ENCODE measurements around the gene STEAP1B. TPM values are rescaled to one million over a fixed set of nuclear protein-coding genes. Genes with fewer than 3 reads are reported as not detected.
"Not testable (repeated sequence)": the region's sequence is repeated elsewhere in the genome, so short reads cannot be mapped to it uniquely, and the experiment has no call there.

Gene STEAP1B
- total RNA-seq, 1 experiment from 2014 or later: 3.2 TPM

GRCh38 chr7:22433710-22434460 is 66.1 kb downstream of the STEAP1B start:
- no peaks in the 10 kb centered on the region for H3K9me3 Mint-ChIP-seq
- H3K4me3 Mint-ChIP-seq: 0 out of 5 replicates have a peak overlapping the region, but pooled peaks of 1 of the 2 experiments have one; percentile 2
- H2BK120ac ChIP-seq (ENCODE audit: low read depth, low read length, poor library complexity, severe bottlenecking): no peak overlapping the region
- no CpG with 5 or more reads among the region's 11 CpGs for whole genome bisulfite sequencing (ENCODE audit: extremely low coverage, insufficient read length, low lambda C conversion rate)
- peak overlapping the region; percentile 72 to 98 (median 97); a peak in 6 of 7 replicates for H3K27ac Mint-ChIP-seq
- H3K23me2 ChIP-seq (ENCODE audit: insufficient read length, low read depth, low read length, poor library complexity, severe bottlenecking): no peaks in the 10 kb centered on the region
- no peak overlapping the region for H3T11ph ChIP-seq (ENCODE audit: low read length)
- H3K9ac ChIP-seq (ENCODE audit: extremely low read depth, insufficient read length, low read length): no peak overlapping the region
- H2BK15ac ChIP-seq (ENCODE audit: low read depth, low read length): no peak overlapping the region
- H3K23ac ChIP-seq (ENCODE audit: insufficient read length, low read depth, low read length): no peak overlapping the region
- no peak overlapping the region for H3K4ac ChIP-seq (ENCODE audit: low read depth, low read length)
- H3K79me1 ChIP-seq (ENCODE audit: insufficient read depth, low read depth, low read length, poor library complexity, severe bottlenecking): no peaks in the 10 kb centered on the region
- no peaks in the 10 kb centered on the region for H4K20me1 ChIP-seq (ENCODE audit: control insufficient read depth, insufficient read depth, insufficient read length)
- no peak overlapping the region for H4K91ac ChIP-seq (ENCODE audit: insufficient read length, low read depth, low read length)
- no peak overlapping the region for H4K8ac ChIP-seq (replicated peaks; ENCODE audit: insufficient read length, low read depth, low read length)
- peak; percentile 85 for DNase-seq
- no peak overlapping the region for H4K5ac ChIP-seq (ENCODE audit: insufficient read length, low read depth, low read length)
- peaks cover 32 to 35% of the 10 kb centered on the region in 2 experiments for H3K4me1 Mint-ChIP-seq
- H3K27me3 ChIP-seq (ENCODE audit: insufficient read depth, low read length): no peaks in the 10 kb centered on the region
- peak overlapping the region; percentile 21 for H2AK5ac ChIP-seq (ENCODE audit: insufficient read length, low read length)
- H3K4me1 ChIP-seq (ENCODE audit: insufficient read depth, low read length): peaks cover 14% of the 10 kb centered on the region
- H3K36me3 Mint-ChIP-seq (ENCODE audit: insufficient read depth in 1 of 3, low read depth in 3 of 3): peaks cover 0 to 2% (median 0%) of the 10 kb centered on the region in 3 experiments; a peak in 4 of 7 replicates
- no peak overlapping the region for H3K14ac ChIP-seq (ENCODE audit: insufficient read depth, low read length)
- no peak overlapping the region for H3K56ac ChIP-seq (ENCODE audit: insufficient read length, low read depth, low read length)
- peak overlapping the region; percentile 13 for H3K18ac ChIP-seq (ENCODE audit: insufficient read length, low read depth, low read length)
- H2BK5ac ChIP-seq (ENCODE audit: insufficient read length, low read length): no peak overlapping the region
- no peaks in the 10 kb centered on the region for H3K79me2 ChIP-seq (ENCODE audit: insufficient read depth, low read length)
- H3K27ac ChIP-seq (ENCODE audit: insufficient read length, low read depth, low read length): peak overlapping the region; percentile 67
- no peak for TF ChIP-seq CTCF (conservative IDR thresholded peaks at IDR 0.05)
- no peaks in the 10 kb centered on the region for H3K9me3 ChIP-seq (ENCODE audit: control insufficient read depth, low read depth, low read length)
- H2BK20ac ChIP-seq (ENCODE audit: low read depth, low read length, poor library complexity, severe bottlenecking): no peak overlapping the region
- peak overlapping the region; percentile 11 for H2BK12ac ChIP-seq (ENCODE audit: insufficient read length, low read depth, low read length)
- no peaks in the 10 kb centered on the region for H3K27me3 Mint-ChIP-seq (ENCODE audit: low read depth)
- H2AFZ ChIP-seq (ENCODE audit: low read length): no peak overlapping the region
- H3K4me2 ChIP-seq (ENCODE audit: insufficient read depth, insufficient read length, low read length): no peak overlapping the region

- not testable (repeated sequence) for H4K8ac ChIP-seq (replicated peaks; ENCODE audit: insufficient read length, low read depth, low read length); DNase-seq; H4K91ac ChIP-seq (ENCODE audit: insufficient read length, low read depth, low read length); H2BK120ac ChIP-seq (ENCODE audit: low read depth, low read length, poor library complexity, severe bottlenecking); H4K5ac ChIP-seq (ENCODE audit: insufficient read length, low read depth, low read length); H3K27me3 Mint-ChIP-seq (ENCODE audit: low read depth); H3K79me2 ChIP-seq (ENCODE audit: insufficient read depth, low read length); H2BK5ac ChIP-seq (ENCODE audit: insufficient read length, low read length); H3K14ac ChIP-seq (ENCODE audit: insufficient read depth, low read length); H3T11ph ChIP-seq (ENCODE audit: low read length); H2BK12ac ChIP-seq (ENCODE audit: insufficient read length, low read depth, low read length); H2AFZ ChIP-seq (ENCODE audit: low read length); H3K56ac ChIP-seq (ENCODE audit: insufficient read length, low read depth, low read length); H3K4ac ChIP-seq (ENCODE audit: low read depth, low read length); H4K20me1 ChIP-seq (ENCODE audit: control insufficient read depth, insufficient read depth, insufficient read length); H3K4me2 ChIP-seq (ENCODE audit: insufficient read depth, insufficient read length, low read length); H2AK5ac ChIP-seq (ENCODE audit: insufficient read length, low read length); H3K4me3 Mint-ChIP-seq; H3K9me3 Mint-ChIP-seq; H3K27me3 ChIP-seq (ENCODE audit: insufficient read depth, low read length); H3K79me1 ChIP-seq (ENCODE audit: insufficient read depth, low read depth, low read length, poor library complexity, severe bottlenecking); H3K9ac ChIP-seq (ENCODE audit: extremely low read depth, insufficient read length, low read length); H3K23me2 ChIP-seq (ENCODE audit: insufficient read length, low read depth, low read length, poor library complexity, severe bottlenecking); H3K23ac ChIP-seq (ENCODE audit: insufficient read length, low read depth, low read length); H2BK20ac ChIP-seq (ENCODE audit: low read depth, low read length, poor library complexity, severe bottlenecking); H3K18ac ChIP-seq (ENCODE audit: insufficient read length, low read depth, low read length); H3K36me3 Mint-ChIP-seq (ENCODE audit: insufficient read depth in 1 of 3, low read depth in 3 of 3); H2BK15ac ChIP-seq (ENCODE audit: low read depth, low read length); H3K9me3 ChIP-seq (ENCODE audit: control insufficient read depth, low read depth, low read length)
- peak overlapping the region in 2 of 3 experiments; percentile 97 to 98; a peak in 5 of 7 replicates for H3K27ac Mint-ChIP-seq
- Histone ChIP-seq H3K27ac (ENCODE audit: insufficient read length, low read depth, low read length) (peak overlapping the region; percentile 67), H3K4me1 (ENCODE audit: insufficient read depth, low read length) (peaks cover 14% of the 10 kb centered on the region)
- H3K4me1 Mint-ChIP-seq: peaks cover 32 to 35% of the 10 kb centered on the region in 2 experiments
- no CpG with 5 or more reads among the region's 2 CpGs for WGBS (ENCODE audit: extremely low coverage, insufficient read length, low lambda C conversion rate)
Measured at GRCh38 chr7:22433165-22433700, 66.8 kb downstream of the STEAP1B start.
